Fibroblast of peridontal ligament (primary cell): ENCODE results near the gene SCYGR1.
"Not testable (repeated sequence)": the region's sequence is repeated elsewhere in the genome, so short reads cannot be mapped to it uniquely, and the experiment has no call there.

Experiments used
- DNase-seq: peaks from one replicate; pipeline ENCODE4 v3.0.0-alpha.2; 2010; ENCODE audit errors: extremely low read depth

The SCYGR1 gene

GRCh38 chr2:227387583-227387982, at the start of gene SCYGR1:
TSS of gene SCYGR1 (minus strand) at chr2:227387949. CDS start at chr2:227387949, 0 bp downstream.
- not testable (repeated sequence) for DNase-seq

- DNase-seq = no peak
Measured at GRCh38 chr2:227436436-227437174, 48.9 kb upstream of the SCYGR1 start.

- no peak for DNase-seq
Measured at GRCh38 chr2:227433171-227433570, 45.4 kb upstream of the SCYGR1 start.

- no peak for DNase-seq
Measured at GRCh38 chr2:227430639-227431038, 42.9 kb upstream of the SCYGR1 start.

- DNase-seq = no peak
Measured at GRCh38 chr2:227428731-227429285, 41.1 kb upstream of the SCYGR1 start.

GRCh38 chr2:227423656-227424499, 36.1 kb upstream of the SCYGR1 start:
- no peak for DNase-seq

GRCh38 chr2:227420087-227421052, 32.6 kb upstream of the SCYGR1 start:
- DNase-seq = no peak

- no peak for DNase-seq
Measured at GRCh38 chr2:227416701-227417100, 29.0 kb upstream of the SCYGR1 start.

- peak; percentile 77 for DNase-seq
Measured at GRCh38 chr2:227415538-227416424, 28.0 kb upstream of the SCYGR1 start.

GRCh38 chr2:227414846-227415245, 27.1 kb upstream of the SCYGR1 start:
- DNase-seq = peak; percentile 40

- no peak for DNase-seq
Measured at GRCh38 chr2:227413371-227413770, 25.6 kb upstream of the SCYGR1 start.

- no peak for DNase-seq
Measured at GRCh38 chr2:227412877-227413276, 25.1 kb upstream of the SCYGR1 start.

- DNase-seq = no peak
Measured at GRCh38 chr2:227411990-227412350, 24.2 kb upstream of the SCYGR1 start.

GRCh38 chr2:227411320-227411989, 23.7 kb upstream of the SCYGR1 start:
- DNase-seq = no peak

- DNase-seq = peak; percentile 46
Measured at GRCh38 chr2:227410191-227410590, 22.4 kb upstream of the SCYGR1 start.

GRCh38 chr2:227407591-227408151, 19.9 kb upstream of the SCYGR1 start:
- DNase-seq = no peak

GRCh38 chr2:227406177-227407031, 18.7 kb upstream of the SCYGR1 start:
- DNase-seq = peak; percentile 100

- DNase-seq = no peak
Measured at GRCh38 chr2:227404585-227405271, 17.0 kb upstream of the SCYGR1 start.
